ENCODE data around the gene DNHD1. TPM values are rescaled to one million over a fixed set of nuclear protein-coding genes. Genes with fewer than 3 reads are reported as not detected.

DNHD1 gene
- total and polyA plus RNA-seq, 2 of the 13 experiments (the other 11 are each of a cell fraction or from before 2014, with no cell fraction given) = 2.7 to 9.3 TPM

DNA sequence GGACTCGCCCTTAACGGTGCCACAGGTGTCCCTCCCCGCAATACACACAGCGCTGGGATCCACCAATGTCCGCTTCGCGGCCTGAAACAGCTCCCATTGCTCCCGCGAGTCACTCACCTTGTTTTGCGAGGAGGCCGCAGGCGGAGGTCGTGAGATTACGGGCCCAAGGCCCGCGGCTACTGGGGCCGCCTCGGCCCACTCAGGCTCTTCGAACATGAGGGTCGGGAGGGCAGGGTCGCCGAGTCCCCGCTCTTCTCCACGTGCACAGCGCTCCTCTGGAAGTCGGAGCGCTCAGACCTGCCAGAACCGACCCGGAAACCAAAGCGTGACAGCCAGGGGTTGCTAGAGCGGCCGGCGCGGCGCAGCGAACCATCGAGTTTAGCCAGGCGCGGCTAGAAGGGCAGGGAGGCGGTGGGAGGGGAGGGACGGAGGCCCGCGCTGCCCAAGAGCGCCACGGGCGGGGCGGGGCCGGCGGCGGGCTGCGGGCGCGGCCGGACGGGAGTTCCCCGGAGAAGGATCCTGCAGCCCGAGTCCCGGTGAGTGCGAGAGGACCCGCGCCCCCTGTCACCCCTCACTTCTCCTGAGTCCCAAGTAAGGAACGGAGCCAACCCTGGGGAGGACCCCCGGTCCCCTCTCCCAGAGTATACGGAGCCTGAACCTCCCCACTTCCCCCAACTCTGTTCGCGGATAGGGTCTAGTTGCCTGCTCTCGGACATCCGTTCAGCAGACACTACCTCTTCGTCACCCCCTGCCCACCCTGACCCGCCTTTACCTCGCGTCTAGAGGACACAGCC lies 106.4 kb downstream of the DNHD1 start, which contains the start of the genes ILK and RRP8 (continued):
- no peak for TF ChIP-seq ZNF318 (CRISPR knock-in tag; IDR thresholded peaks at IDR 0.05)
- TF ChIP-seq, protein P1, sequence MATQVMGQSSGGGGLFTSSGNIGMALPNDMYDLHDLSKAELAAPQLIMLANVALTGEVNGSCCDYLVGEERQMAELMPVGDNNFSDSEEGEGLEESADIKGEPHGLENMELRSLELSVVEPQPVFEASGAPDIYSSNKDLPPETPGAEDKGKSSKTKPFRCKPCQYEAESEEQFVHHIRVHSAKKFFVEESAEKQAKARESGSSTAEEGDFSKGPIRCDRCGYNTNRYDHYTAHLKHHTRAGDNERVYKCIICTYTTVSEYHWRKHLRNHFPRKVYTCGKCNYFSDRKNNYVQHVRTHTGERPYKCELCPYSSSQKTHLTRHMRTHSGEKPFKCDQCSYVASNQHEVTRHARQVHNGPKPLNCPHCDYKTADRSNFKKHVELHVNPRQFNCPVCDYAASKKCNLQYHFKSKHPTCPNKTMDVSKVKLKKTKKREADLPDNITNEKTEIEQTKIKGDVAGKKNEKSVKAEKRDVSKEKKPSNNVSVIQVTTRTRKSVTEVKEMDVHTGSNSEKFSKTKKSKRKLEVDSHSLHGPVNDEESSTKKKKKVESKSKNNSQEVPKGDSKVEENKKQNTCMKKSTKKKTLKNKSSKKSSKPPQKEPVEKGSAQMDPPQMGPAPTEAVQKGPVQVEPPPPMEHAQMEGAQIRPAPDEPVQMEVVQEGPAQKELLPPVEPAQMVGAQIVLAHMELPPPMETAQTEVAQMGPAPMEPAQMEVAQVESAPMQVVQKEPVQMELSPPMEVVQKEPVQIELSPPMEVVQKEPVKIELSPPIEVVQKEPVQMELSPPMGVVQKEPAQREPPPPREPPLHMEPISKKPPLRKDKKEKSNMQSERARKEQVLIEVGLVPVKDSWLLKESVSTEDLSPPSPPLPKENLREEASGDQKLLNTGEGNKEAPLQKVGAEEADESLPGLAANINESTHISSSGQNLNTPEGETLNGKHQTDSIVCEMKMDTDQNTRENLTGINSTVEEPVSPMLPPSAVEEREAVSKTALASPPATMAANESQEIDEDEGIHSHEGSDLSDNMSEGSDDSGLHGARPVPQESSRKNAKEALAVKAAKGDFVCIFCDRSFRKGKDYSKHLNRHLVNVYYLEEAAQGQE (IDR thresholded peaks at IDR 0.05; ENCODE audit: borderline replicate concordance in 1 of 2, low read depth in 1 of 2, low read length in 2 of 2) = peak in 1 of 2 experiments; percentile 43; a peak in 1 of 4 replicates
- TF ChIP-seq ZFP36L1 (CRISPR knock-in tag; IDR thresholded peaks at IDR 0.05) = no peak; the same call in 1 of the 2 replicates
- no peak for TF ChIP-seq ZFAT (CRISPR knock-in tag; conservative IDR thresholded peaks at IDR 0.05)
- TF ChIP-seq ARNT (IDR thresholded peaks at IDR 0.05) = no peak
- peak; percentile 83; the same call in 1 of the 2 replicates for TF ChIP-seq ZNF747 (CRISPR knock-in tag; IDR thresholded peaks at IDR 0.05; ENCODE audit: borderline replicate concordance)
- TF ChIP-seq NR2F2 (IDR thresholded peaks at IDR 0.05; ENCODE audit: borderline replicate concordance, low read depth) = 0 out of 2 replicates have a peak, but pooled peaks have one; percentile 23
- TF ChIP-seq MIER2 (CRISPR knock-in tag; IDR thresholded peaks at IDR 0.05) = no peak
- TF ChIP-seq MLX (CRISPR knock-in tag; IDR thresholded peaks at IDR 0.05) = no peak; the same call in 1 of the 2 replicates
- TF ChIP-seq KLF9 (CRISPR knock-in tag; IDR thresholded peaks at IDR 0.05; ENCODE audit: low read depth) = no peak
- TF ChIP-seq ZNF777 (CRISPR knock-in tag; IDR thresholded peaks at IDR 0.05) = peak; percentile 29; the same call in 1 of the 2 replicates
- TF ChIP-seq PATZ1 (CRISPR knock-in tag; IDR thresholded peaks at IDR 0.05) = peak; percentile 39; the same call in 1 of the 2 replicates
- TF ChIP-seq POLR2G (IDR thresholded peaks at IDR 0.05; ENCODE audit: low read depth, low read length) = peak; percentile 85
- TF ChIP-seq, protein P2, sequence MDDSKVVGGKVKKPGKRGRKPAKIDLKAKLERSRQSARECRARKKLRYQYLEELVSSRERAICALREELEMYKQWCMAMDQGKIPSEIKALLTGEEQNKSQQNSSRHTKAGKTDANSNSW (CRISPR knock-in tag; IDR thresholded peaks at IDR 0.05; ENCODE audit: borderline replicate concordance) = no peak

All from HepG2 (cell line).